22Rv1 (cell line): ENCODE results near the gene DHRS11.

ENCODE experiments used
- ZFX ChIP-seq: fragments of 450-650 bp; IDR thresholded peaks from 2 replicates; pipeline ENCODE4 v1.6.1; 2017; ENCODE audit warnings: antibody characterized with exemption, borderline replicate concordance
- TF ChIP-seq, protein P1 (sequence below): fragments of 450-650 bp; IDR thresholded peaks from 2 replicates; pipeline ENCODE4 v1.5.1; 2017; ENCODE audit warnings: mild to moderate bottlenecking

DNA sequence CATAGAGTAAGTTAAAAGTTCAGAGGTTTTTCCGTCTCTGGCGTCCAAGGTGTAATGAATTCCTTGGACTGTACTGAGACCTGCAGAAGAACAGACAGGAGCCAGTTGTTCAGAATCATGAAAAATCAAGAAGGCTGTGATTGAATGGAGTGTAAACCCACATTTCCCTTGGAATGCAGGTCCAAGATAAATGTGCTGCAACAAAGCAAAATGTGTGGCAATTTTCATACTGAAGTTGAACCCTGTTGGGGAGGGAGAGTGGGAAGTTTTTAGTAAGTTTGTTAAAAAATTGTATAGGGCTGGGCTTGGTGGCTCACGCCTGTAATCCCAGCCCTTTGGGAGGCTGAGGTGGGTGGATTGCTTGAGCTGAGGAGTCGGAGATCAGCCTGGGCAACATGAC is 25.6 kb upstream of the DHRS11 start:
- TF ChIP-seq, protein P1, sequence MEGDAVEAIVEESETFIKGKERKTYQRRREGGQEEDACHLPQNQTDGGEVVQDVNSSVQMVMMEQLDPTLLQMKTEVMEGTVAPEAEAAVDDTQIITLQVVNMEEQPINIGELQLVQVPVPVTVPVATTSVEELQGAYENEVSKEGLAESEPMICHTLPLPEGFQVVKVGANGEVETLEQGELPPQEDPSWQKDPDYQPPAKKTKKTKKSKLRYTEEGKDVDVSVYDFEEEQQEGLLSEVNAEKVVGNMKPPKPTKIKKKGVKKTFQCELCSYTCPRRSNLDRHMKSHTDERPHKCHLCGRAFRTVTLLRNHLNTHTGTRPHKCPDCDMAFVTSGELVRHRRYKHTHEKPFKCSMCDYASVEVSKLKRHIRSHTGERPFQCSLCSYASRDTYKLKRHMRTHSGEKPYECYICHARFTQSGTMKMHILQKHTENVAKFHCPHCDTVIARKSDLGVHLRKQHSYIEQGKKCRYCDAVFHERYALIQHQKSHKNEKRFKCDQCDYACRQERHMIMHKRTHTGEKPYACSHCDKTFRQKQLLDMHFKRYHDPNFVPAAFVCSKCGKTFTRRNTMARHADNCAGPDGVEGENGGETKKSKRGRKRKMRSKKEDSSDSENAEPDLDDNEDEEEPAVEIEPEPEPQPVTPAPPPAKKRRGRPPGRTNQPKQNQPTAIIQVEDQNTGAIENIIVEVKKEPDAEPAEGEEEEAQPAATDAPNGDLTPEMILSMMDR = no peak
- TF ChIP-seq ZFX = no peak
